ENCODE measurements around the gene CLDN5.
"Not testable (repeated sequence)": the region's sequence is repeated elsewhere in the genome, so short reads cannot be mapped to it uniquely, and the experiment has no call there.

CLDN5 gene, protein sequence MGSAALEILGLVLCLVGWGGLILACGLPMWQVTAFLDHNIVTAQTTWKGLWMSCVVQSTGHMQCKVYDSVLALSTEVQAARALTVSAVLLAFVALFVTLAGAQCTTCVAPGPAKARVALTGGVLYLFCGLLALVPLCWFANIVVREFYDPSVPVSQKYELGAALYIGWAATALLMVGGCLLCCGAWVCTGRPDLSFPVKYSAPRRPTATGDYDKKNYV

DNA sequence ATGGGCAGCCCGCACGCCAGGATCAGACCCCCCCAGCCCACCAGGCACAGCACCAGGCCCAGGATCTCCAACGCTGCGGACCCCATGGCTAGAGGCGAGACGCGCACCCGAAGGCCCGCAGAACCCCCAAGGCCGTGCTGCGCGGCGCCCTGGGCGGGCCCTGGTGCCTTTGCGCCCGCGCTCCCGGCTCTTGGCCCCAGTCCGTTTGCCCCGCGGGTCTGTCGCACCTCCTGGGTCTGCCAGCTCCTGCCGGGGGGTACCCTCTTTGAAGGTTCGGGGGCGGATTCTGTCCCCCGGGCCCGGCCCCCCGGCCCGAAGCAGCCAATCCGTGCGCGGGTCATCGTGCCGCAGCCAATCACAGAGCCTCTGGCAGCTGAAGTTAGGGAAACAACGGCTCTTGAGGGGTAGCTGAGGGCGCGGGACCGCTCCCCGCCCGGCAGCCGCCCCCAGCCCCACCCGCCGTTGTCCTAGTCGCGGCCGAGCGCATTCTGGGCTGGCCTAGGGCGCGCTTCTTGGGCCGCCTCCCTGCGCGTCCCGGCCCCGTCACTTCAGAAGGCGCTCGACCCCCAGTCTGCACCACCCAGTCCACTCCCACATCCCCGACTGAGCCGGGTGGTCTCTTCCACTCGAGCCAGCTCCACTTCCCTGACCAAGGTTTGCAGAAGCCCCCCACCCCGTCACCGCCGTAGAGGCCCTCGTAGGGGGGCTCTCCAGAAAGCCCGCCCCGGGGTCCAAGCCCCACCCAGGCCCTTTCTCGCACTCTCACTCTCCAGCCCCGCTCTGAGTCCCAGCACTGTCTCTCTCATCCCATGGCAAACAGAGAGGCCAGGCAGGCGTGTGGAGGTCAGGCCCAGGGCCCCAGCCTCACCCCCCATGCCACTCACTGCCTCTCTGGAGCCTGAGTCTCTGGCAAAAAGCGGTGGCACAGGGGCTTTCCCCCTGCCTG lies at the start of gene CLDN5:
TSS of gene CLDN5 (minus strand) at position 241 of the 946 bp plus-strand sequence. CDS start at position 86, 155 bp downstream.
- no peak for DNase-seq

DNA sequence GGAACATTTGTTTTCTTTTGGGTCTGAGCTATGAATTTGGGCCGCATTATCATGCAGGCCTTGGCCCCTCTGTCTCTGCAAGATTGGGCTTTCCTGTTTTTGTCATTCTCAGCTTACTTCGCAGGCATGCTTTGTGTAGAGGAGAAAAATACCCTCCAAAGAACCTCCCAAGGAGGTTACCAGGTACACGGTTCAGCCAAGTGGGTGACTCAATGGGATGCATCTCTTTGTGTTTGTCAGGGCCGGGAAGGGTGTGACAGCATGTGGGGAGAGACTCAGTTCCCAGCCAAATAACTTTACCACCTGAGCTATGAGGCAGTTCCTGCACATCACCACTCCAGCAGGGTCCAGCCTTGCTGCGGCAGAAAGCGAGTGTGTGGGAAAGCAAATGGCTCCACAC lies 47.8 kb upstream of the CLDN5 start:
- DNase-seq: no peak

DNA sequence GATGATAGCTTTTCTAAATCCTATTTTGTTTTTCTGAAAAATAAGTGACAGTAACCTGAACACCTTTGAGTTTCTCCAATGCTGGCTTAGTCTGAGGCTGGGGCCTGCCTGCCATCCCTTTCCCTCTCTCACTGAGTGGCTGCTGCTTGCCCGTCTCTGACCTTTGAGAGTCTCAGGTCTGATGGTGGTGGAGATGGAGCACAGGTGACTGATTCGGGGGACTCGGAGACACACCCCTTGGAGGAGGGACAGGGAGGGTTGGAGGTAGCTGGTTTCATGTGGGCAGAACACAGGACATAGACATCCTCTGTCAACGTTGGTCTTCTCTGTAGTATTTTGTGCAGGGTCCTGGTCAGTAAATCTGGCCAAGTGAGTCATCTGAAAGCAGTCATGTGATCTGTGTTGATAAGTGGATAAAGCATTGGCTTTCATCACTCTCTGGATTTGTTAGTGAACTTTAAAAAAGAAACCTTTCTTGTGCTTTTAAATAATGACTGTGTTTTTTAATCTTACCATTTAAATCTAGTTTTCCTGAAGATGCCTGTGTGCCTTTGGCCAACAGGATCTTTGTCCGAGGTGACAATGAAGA lies 47.1 kb upstream of the CLDN5 start:
- DNase-seq: no peak

DNA sequence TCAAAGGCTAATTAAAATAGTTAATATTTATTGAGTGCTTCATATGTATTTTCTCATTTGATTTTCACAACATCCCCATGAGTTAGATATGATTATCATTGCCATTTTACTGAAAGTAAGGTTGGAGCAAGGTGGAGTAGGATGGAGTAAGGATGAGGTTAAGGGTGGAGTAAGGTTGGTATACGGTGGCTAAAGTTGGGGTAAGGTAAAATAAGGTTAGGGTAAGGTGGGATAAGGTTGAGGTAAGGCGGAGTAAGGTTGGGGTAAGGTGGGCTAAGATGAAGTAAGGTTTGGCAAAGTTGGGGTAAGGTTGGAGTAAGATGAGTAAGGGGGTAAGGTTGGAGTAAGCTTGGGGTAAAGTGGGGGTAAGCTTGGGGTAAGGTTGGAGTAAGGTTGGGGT lies 45.8 kb upstream of the CLDN5 start:
- no peak for DNase-seq

GRCh38 chr22:19569276-19569640 lies 45.0 kb upstream of the CLDN5 start:
- no peak for DNase-seq

DNA sequence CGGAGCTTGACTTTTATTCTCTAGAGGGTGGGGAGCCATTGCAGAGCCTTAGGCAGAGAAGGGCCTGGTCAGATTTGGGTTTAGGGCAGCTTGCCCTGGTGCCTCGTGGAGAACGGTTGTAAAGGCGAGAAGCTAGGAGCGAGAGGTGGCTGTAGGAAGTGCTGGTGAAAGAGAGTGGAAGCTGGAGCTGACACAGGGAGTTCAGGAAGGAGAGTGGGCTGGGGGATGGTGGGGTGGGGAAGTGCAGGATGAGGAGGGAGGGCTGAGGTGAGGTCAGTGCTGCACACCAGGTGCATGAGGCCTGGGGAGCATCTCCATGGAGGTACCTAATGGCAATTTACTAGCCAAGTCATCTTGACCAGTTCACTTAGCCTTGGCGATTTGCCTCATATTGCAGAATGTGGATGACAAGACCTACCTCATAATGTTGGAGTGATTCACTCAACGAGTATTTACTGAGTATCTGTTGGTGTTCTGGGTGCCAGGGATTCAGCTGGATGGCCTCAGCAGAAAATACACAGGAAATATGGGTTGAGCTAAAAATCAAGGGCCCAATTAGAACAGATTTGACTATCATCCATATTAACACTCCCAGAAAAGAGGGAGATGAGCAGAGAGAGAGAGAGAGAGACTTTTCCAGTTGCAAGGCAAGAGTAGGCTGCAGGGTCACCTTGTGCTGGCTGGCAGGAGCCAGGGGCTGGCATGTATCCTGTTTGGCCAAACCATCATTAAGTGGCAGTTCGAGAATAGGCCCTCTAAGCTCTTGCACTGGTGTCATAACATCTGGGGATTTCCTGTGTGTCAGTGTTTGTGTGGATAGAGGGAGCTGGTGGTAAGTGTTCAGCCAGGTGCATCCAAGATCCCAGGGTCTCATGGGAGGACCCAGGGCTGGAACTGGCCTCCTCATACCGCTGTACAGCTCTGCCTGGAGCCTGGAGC lies 44.4 kb upstream of the CLDN5 start:
- no peak for DNase-seq

DNA sequence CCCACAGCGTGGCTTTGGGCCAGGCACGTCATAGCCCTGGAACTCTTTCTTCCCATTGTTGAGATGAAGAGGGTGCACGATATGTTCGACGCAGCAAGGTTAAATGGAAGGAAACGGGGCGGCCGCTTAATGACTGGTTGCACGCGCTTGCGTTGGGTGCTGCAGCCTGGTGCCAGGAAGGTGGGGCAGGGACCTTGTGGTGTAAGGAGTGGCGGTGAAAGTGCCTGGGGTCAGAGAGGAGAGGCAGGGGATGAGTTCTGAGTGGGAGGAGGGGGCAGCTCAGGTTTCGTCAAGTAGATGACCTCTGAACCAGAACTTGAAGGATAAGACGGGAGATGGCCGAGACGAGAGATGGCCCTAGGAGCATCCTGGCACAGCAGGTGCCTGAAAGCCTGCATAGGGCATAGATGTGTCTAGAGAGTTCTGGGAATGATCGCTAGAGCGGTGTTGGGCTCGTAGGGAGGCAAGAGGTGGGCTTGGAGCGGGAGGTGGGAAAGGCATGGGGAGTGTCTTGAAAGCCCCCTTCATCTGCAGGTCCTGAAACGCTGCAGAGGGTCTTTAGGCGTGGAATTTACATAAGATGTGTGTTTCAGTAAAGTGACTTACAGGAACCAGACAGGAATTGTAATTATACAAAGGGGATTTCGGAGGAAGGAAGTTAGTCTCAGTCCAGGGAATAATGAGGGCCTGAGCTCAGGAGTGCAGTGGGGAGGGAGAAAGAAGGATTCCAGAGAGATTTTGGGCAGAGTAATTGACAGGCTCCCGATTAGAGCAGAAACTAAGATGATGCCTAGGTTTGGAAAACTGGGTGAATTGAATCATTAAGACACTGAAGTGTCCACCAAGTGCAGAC lies 43.2 kb upstream of the CLDN5 start:
- no peak for DNase-seq

DNA sequence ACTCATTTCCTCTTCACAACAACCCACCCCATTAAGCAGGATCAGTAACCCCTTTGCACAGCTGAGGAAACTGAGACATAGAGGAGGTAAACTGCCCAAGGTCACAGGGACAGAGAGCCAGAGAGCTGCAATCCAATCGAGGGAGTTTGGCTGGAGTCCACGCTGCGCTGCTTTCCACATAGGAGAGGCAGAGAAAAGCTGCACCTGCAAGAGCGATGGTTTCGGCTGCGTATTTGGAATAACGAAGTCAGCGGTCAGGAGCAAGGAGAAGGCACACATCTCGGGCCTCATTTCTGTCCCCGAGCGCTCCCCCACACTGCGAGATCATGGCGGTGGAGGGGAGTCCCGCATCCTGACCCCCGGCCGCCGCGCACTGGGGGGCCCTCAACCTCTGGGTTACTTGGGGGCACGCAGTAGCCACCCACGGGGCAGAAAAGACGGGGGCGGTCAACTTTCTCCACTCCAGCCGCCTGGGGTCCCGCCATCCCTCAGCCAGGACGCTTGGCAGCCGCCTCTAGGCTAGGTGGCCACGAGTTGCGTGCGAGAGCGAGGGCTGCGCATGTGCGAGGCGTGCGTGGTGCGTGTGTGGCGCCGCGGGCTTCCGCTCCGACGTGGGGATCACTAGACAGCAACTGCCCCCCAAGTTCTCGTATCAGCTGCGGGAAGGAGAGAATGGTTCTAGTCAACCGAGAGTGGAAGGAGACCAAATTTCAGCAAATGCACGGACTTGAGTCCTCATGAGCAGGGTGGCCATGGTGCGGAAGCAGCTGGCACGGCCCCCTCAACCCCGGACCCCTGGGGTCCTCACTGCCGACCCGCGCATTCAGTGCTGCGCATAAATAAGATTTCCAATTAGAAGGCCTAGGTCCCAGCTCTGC lies 42.3 kb upstream of the CLDN5 start:
- DNase-seq: no peak

DNA sequence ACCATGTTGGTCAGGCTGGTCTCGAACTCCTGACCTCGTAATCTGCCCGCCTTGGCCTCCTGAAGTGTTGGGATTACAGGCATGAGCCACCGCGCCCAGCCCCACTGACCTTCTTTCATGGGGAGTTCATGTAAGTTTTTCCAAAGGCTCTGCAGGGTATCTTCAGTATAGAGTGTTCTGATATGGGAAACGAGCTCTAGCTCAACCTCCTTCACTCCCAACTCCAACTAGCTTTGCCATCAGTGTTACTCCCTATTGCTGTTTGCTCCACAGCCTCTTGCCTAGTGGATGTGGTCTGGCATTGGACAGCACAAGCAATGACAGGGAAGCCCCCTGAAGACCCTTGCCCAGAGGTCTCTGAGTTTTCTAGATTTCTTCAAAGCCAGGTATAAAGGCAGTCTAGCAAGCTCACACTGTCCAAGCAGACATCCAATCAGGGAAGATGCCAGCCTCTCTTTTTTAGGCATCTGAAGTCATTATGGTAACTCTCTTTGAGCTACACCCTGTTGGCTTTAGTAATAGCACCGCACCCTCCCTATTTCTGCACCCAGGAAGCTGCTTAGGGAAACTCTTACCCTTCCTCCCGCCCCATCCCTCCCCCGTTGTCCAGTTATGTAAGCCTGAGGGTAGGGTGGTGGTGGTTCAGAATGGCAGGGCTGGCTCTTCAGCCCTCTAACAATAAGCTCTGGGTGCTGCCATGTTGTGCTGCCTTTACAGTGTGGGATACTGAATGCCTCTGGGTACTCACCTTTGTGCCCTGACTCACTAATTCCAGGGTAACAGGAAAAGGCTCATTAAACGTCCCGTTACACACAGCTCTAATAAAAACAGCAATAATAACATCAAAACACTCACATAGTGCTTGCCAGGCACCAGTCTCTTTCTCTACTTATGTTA lies 41.4 kb upstream of the CLDN5 start:
- no peak for DNase-seq

DNA sequence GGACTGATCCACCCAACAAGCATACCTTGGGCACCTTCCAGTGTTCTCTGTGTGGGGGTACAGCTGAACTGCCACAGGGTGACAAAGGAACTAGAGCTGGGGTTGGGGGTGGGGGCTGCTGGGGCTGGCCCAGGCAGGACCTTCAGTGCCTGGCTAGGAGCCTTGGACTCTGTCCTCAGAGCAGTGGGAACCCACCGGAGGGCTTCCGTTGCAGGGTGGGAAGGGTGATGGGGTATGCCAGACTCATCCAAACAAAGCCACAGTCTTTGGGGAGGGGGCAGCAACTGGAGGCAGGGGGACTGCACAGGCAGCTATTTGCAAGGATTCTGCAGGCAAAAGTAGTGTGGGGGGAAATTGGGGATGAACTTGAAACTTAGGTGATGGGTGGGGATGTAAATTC lies 35.7 kb upstream of the CLDN5 start:
- no peak for DNase-seq

DNA sequence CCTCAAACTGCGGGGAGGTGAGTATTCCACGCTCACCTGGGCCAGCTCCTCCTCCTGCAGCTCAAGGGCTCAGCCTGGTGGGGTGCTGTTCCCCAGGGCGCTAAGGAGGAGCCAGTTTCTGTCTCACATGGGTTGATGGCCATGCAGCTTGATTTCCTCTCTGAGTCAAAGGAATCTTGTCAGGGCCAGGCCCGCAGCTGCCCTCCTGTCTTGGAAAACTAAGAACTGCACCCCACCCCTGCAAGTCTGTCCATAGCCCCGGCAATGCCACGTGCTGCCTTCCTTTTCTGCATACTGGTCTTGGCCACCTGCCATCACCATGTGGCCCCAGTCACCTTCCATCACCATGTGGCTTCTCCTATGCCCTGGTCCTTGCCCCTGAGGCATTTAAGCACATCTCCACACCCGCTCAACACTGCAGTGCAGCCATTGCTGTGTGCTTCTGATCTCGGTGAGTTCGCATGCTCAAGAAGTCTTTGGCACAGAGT lies 35.2 kb upstream of the CLDN5 start:
- DNase-seq: no peak

- no peak for DNase-seq
Measured at GRCh38 chr22:19556963-19557545, 32.8 kb upstream of the CLDN5 start.

DNA sequence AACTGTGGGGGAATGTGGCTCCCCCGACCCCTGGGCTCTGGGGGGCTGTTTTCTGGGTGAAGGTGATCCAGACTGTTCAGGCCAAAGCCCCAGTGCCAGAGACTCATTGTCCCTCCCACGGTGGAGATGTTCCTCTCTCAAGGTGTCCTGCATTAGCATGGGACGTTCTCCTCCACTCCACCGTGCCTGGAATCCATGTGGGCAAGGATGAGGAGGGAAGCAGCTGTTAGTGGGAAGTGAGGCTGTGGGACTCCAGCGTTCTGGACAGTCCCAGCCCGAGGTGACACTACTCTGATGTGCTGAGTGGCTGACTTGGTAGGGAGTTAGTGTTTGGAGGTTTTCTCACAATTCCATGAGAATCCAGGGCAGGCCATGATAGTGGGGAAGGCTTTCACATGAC lies 31.4 kb upstream of the CLDN5 start:
- no peak for DNase-seq

GRCh38 chr22:19554834-19555404 lies 30.7 kb upstream of the CLDN5 start:
- DNase-seq: no peak

- no peak for DNase-seq
Measured at GRCh38 chr22:19553201-19553600, 29.0 kb upstream of the CLDN5 start.

DNA sequence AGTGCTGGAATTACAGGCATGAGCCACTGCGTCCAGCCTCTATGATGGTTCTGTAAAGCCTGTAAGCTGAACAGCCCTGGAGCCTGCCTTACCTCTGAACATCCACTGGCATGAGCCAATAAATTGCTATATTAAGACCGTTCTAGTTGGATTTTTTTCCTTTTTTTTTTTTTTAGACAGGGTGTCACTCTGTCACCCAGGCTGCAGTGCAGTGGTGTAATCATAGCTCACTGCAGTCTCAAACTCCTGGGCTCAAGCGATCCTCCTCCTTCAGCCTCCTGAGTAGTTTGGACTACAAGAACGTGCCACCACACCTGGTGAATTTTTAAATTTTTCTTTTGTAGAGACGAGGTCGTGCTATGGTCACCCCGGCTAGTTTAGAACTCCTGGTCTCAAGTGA lies 26.2 kb upstream of the CLDN5 start:
- DNase-seq: no peak

DNA sequence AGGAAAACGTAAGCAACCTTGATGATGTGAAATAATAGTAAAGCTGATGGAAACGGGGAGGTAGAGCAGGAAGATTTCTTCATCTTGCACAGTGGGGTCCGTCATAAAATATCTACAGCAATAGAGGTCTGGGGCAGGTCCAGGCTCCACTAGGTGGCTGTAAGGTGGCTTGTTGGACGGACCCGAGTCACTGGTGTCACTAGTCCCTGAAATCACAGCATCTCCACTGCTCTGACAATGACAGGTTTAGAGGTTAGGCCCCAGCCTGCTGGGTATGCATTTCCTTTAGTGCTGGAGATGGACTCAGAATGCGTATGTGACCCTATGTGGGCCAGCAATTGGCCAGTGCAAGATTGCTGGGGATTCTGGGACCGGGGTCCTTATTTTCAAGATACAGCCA lies 25.2 kb upstream of the CLDN5 start:
- no peak for DNase-seq

GRCh38 chr22:19548964-19549363 lies 24.8 kb upstream of the CLDN5 start:
- no peak for DNase-seq

GRCh38 chr22:19548427-19548826 lies 24.2 kb upstream of the CLDN5 start:
- DNase-seq: not testable (repeated sequence)
